Omental fat pad (tissue), 4 donors: ENCODE measurements around the gene KCNIP1. TPM values are rescaled to one million over a fixed set of nuclear protein-coding genes. Genes with fewer than 3 reads are reported as not detected.

Source experiments
- ATAC-seq: fragments of 150-250 bp; one replicate; pipeline ENCODE4 v1.9.1; 2016; ENCODE audit warnings: mild to moderate bottlenecking, moderate library complexity; ENCODE audit not compliant: low FRiP score
- DNase-seq: peaks from one replicate; pipeline ENCODE4 v3.0.0-alpha.2; 2019; ENCODE audit warnings: low spot score
- CTCF ChIP-seq, 3 donors: fragments of 450-650 bp; IDR thresholded peaks; one replicate each; pipeline ENCODE4 v1.5.1; 2016 to 2017; ENCODE audit warnings: antibody characterized with exemption in 3 of 3, mild to moderate bottlenecking in 3 of 3, moderate library complexity in 2 of 3
- total RNA-seq, 4 donors: library from RNA; depleted of rRNA; stranded (reverse); fragments of >200 nt; gene quantifications; one replicate each; pipeline ENCODE4 v1.1.0, GENCODE V29; 2016

KCNIP1 gene
- total RNA-seq, 4 donors from 2014 or later = 0.25 TPM; not detected in 3

GRCh38 chr5:170489199-170489598 lies 14.6 kb upstream of the KCNIP1 start:
- ATAC-seq = no peak
- TF ChIP-seq CTCF (IDR thresholded peaks at IDR 0.05) = no peak

GRCh38 chr5:170490381-170490780 lies 13.4 kb upstream of the KCNIP1 start:
- ATAC-seq (no peak), DNase-seq (no peak)

More at GRCh38 chr5:170489199-170489598, 14.6 kb upstream of the KCNIP1 start:
- no peak for DNase-seq

GRCh38 chr5:170491479-170491878 lies 12.3 kb upstream of the KCNIP1 start:
- DNase-seq = no peak
- no peak for TF ChIP-seq CTCF (IDR thresholded peaks at IDR 0.05)
- ATAC-seq = peak; percentile 34

More at GRCh38 chr5:170490381-170490780, 13.4 kb upstream of the KCNIP1 start:
- TF ChIP-seq CTCF (IDR thresholded peaks at IDR 0.05) = no peak

GRCh38 chr5:170493028-170493820 lies 10.6 kb upstream of the KCNIP1 start:
- no peak for TF ChIP-seq CTCF (IDR thresholded peaks at IDR 0.05)
- DNase-seq = no peak
- ATAC-seq = no peak

- DNase-seq = no peak
Measured at GRCh38 chr5:170494041-170494440, 9.8 kb upstream of the KCNIP1 start.

GRCh38 chr5:170495825-170496661 lies 7.8 kb upstream of the KCNIP1 start:
- DNase-seq (no peak), ATAC-seq (no peak)
- TF ChIP-seq CTCF (IDR thresholded peaks at IDR 0.05) = no peak

More at GRCh38 chr5:170494041-170494440, 9.8 kb upstream of the KCNIP1 start:
- no peak for ATAC-seq
- no peak for TF ChIP-seq CTCF (IDR thresholded peaks at IDR 0.05)
